ENCODE measurements around the gene CSGALNACT2. TPM values are rescaled to one million over a fixed set of nuclear protein-coding genes. Genes with fewer than 3 reads are reported as not detected.
"Not testable (repeated sequence)": the region's sequence is repeated elsewhere in the genome, so short reads cannot be mapped to it uniquely, and the experiment has no call there.

Gene CSGALNACT2
- total and polyA plus RNA-seq, 2 donors: 16.1 to 21.2 TPM

GRCh38 chr10:43181146-43181545 is 42.9 kb downstream of the CSGALNACT2 start:
- Histone ChIP-seq H3K27me3 (ENCODE audit: control insufficient read depth in 2 of 2, insufficient read depth in 1 of 2, low read length in 1 of 2) (no peaks in the 10 kb centered on the region), H3K27ac (ENCODE audit: low read depth in 1 of 2, low read length in 1 of 2) (no peak overlapping the region), H3K36me3 (ENCODE audit: control insufficient read depth in 2 of 2, insufficient read depth in 2 of 2, low read length in 1 of 2) (peaks cover 47 to 55% of the 10 kb centered on the region in 2 donors), H3K4me3 (ENCODE audit: low read length in 2 of 2) (no peak overlapping the region), H3K9me3 (ENCODE audit: control insufficient read depth in 2 of 2, insufficient read depth in 1 of 2, low read length in 1 of 2) (peaks cover 0 to 3% of the 10 kb centered on the region in 2 donors), H3K4me1 (ENCODE audit: control insufficient read depth in 2 of 2, insufficient read depth in 2 of 2, low read length in 2 of 2) (no peaks in the 10 kb centered on the region)
- DNase-seq (ENCODE audit: low read depth in 6 of 9, low spot score in 9 of 9): no peak
- 98% methylated on average over 1 of the region's 1 CpG for WGBS

GRCh38 chr10:43183764-43184163 is 45.5 kb downstream of the CSGALNACT2 start:
- H3K27ac ChIP-seq (ENCODE audit: low read depth in 1 of 2, low read length in 1 of 2); DNase-seq (ENCODE audit: low read depth in 6 of 9, low spot score in 9 of 9); H3K9me3 ChIP-seq (ENCODE audit: control insufficient read depth in 2 of 2, insufficient read depth in 1 of 2, low read length in 1 of 2); H3K27me3 ChIP-seq (ENCODE audit: control insufficient read depth in 2 of 2, insufficient read depth in 1 of 2, low read length in 1 of 2); H3K4me3 ChIP-seq (ENCODE audit: low read length in 2 of 2); H3K4me1 ChIP-seq (ENCODE audit: control insufficient read depth in 2 of 2, insufficient read depth in 2 of 2, low read length in 2 of 2): not testable (repeated sequence)
- 97% methylated on average over 3 of the region's 3 CpGs for WGBS
- H3K36me3 ChIP-seq (ENCODE audit: control insufficient read depth in 2 of 2, insufficient read depth in 2 of 2, low read length in 1 of 2): peaks cover 43 to 45% of the 10 kb centered on the region in 2 donors

DNA sequence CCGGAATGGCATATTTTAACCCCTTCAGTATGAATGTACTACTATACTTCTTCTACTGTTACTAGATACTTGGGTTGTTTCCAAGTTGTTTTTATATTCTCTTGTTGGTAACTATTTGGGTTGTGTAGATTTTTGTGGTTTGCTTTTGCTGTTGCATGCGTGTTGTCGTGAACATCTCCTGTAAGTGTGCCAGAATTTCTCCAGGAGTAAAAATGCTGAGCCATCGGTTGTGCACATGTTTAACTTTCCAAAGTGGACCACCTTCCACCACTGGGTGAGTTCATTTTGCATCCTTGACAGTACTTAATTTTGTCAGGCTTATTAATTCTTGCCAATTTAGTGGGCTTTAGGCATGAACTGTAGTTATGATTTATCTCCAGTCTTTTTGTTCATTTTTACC is 47.9 kb downstream of the CSGALNACT2 start:
- H3K27ac ChIP-seq (ENCODE audit: low read depth in 1 of 2, low read length in 1 of 2): no peak overlapping the region
- WGBS: 98% methylated on average over 4 of the region's 4 CpGs
- H3K27me3 ChIP-seq (ENCODE audit: control insufficient read depth in 2 of 2, insufficient read depth in 1 of 2, low read length in 1 of 2): no peaks in the 10 kb centered on the region
- DNase-seq (ENCODE audit: low read depth in 6 of 9, low spot score in 9 of 9): no peak
- H3K36me3 ChIP-seq (ENCODE audit: control insufficient read depth in 2 of 2, insufficient read depth in 2 of 2, low read length in 1 of 2): peaks cover 24 to 27% of the 10 kb centered on the region in 2 donors
- H3K4me3 ChIP-seq (ENCODE audit: low read length in 2 of 2): no peak overlapping the region
- no peaks in the 10 kb centered on the region for H3K9me3 ChIP-seq (ENCODE audit: control insufficient read depth in 2 of 2, insufficient read depth in 1 of 2, low read length in 1 of 2)
- no peaks in the 10 kb centered on the region for H3K4me1 ChIP-seq (ENCODE audit: control insufficient read depth in 2 of 2, insufficient read depth in 2 of 2, low read length in 2 of 2)

GRCh38 chr10:43187213-43187612 is 49.0 kb downstream of the CSGALNACT2 start:
- H3K36me3 ChIP-seq (ENCODE audit: control insufficient read depth in 2 of 2, insufficient read depth in 2 of 2, low read length in 1 of 2): peaks cover 15 to 19% of the 10 kb centered on the region in 2 donors
- H3K4me1 ChIP-seq (ENCODE audit: control insufficient read depth in 2 of 2, insufficient read depth in 2 of 2, low read length in 2 of 2): no peaks in the 10 kb centered on the region
- H3K4me3 ChIP-seq (ENCODE audit: low read length in 2 of 2): no peak overlapping the region
- DNase-seq (ENCODE audit: low read depth in 6 of 9, low spot score in 9 of 9): no peak
- H3K9me3 ChIP-seq (ENCODE audit: control insufficient read depth in 2 of 2, insufficient read depth in 1 of 2, low read length in 1 of 2): no peaks in the 10 kb centered on the region
- no peak overlapping the region for H3K27ac ChIP-seq (ENCODE audit: low read depth in 1 of 2, low read length in 1 of 2)
- no peaks in the 10 kb centered on the region for H3K27me3 ChIP-seq (ENCODE audit: control insufficient read depth in 2 of 2, insufficient read depth in 1 of 2, low read length in 1 of 2)
- WGBS: 98% methylated on average over 3 of the region's 3 CpGs

DNA sequence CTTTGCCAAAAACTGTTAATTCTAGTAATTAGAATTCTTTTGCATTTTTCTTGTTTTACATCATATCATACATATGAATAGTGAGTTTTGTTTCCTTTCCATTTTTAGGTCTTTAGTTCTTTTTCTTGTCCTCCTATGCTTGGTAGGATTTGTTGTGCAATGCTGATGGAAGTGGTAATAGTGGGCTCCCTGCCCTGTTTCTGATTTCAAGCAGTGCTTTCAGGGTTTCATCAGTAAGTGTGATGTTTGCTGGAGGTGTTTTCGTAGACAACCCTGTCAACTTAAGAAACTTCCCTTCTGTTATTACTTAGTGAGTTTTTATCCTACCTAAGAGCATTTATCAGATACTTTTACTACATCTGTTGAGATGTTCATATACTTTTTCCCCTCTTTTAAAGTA is 50.5 kb downstream of the CSGALNACT2 start:
- peaks cover 13 to 15% of the 10 kb centered on the region in 2 donors for H3K36me3 ChIP-seq (ENCODE audit: control insufficient read depth in 2 of 2, insufficient read depth in 2 of 2, low read length in 1 of 2)
- no peaks in the 10 kb centered on the region for H3K27me3 ChIP-seq (ENCODE audit: control insufficient read depth in 2 of 2, insufficient read depth in 1 of 2, low read length in 1 of 2)
- no peak overlapping the region for H3K4me3 ChIP-seq (ENCODE audit: low read length in 2 of 2)
- H3K27ac ChIP-seq (ENCODE audit: low read depth in 1 of 2, low read length in 1 of 2): no peak overlapping the region
- H3K4me1 ChIP-seq (ENCODE audit: control insufficient read depth in 2 of 2, insufficient read depth in 2 of 2, low read length in 2 of 2): no peaks in the 10 kb centered on the region
- 97% methylated on average over 1 of the region's 1 CpG for WGBS
- DNase-seq (ENCODE audit: low read depth in 6 of 9, low spot score in 9 of 9): no peak
- no peaks in the 10 kb centered on the region for H3K9me3 ChIP-seq (ENCODE audit: control insufficient read depth in 2 of 2, insufficient read depth in 1 of 2, low read length in 1 of 2)

- Histone ChIP-seq H3K4me1 (ENCODE audit: control insufficient read depth in 2 of 2, insufficient read depth in 2 of 2, low read length in 2 of 2) (no peaks in the 10 kb centered on the region), H3K9me3 (ENCODE audit: control insufficient read depth in 2 of 2, insufficient read depth in 1 of 2, low read length in 1 of 2) (no peaks in the 10 kb centered on the region), H3K27ac (ENCODE audit: low read depth in 1 of 2, low read length in 1 of 2) (no peak overlapping the region), H3K27me3 (ENCODE audit: control insufficient read depth in 2 of 2, insufficient read depth in 1 of 2, low read length in 1 of 2) (no peaks in the 10 kb centered on the region), H3K36me3 (ENCODE audit: control insufficient read depth in 2 of 2, insufficient read depth in 2 of 2, low read length in 1 of 2) (peaks cover 8 to 13% of the 10 kb centered on the region in 2 donors), H3K4me3 (ENCODE audit: low read length in 2 of 2) (no peak overlapping the region)
- no peak for DNase-seq (ENCODE audit: low read depth in 6 of 9, low spot score in 9 of 9)
Observed at GRCh38 chr10:43190289-43190688, 52.0 kb downstream of the CSGALNACT2 start.

DNA sequence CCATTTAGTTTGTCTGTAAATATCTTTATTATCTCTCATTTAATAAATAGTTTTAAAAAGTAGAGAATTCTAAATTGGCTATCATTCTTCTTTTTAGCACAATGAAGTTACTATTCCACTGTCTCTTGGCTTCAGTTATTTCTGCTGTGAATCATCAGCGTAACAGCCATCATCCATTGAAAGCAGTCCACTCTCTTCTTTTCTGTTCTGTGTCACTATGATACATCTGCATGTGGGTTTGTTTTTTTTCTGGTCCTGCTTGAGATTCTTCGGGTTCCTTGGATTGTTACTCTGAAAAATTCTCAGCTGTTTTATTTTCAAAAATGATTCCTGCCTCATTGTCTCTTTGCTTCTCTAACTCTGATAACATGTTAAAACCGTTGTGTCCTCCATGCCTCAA is 52.5 kb downstream of the CSGALNACT2 start:
- Histone ChIP-seq H3K4me1 (ENCODE audit: control insufficient read depth in 2 of 2, insufficient read depth in 2 of 2, low read length in 2 of 2) (no peaks in the 10 kb centered on the region), H3K9me3 (ENCODE audit: control insufficient read depth in 2 of 2, insufficient read depth in 1 of 2, low read length in 1 of 2) (no peaks in the 10 kb centered on the region), H3K27me3 (ENCODE audit: control insufficient read depth in 2 of 2, insufficient read depth in 1 of 2, low read length in 1 of 2) (no peaks in the 10 kb centered on the region), H3K36me3 (ENCODE audit: control insufficient read depth in 2 of 2, insufficient read depth in 2 of 2, low read length in 1 of 2) (peaks cover 6 to 13% of the 10 kb centered on the region in 2 donors), H3K4me3 (ENCODE audit: low read length in 2 of 2) (no peak overlapping the region), H3K27ac (ENCODE audit: low read depth in 1 of 2, low read length in 1 of 2) (no peak overlapping the region)
- 96% methylated on average over 3 of the region's 3 CpGs for WGBS
- DNase-seq (ENCODE audit: low read depth in 6 of 9, low spot score in 9 of 9): no peak

DNA sequence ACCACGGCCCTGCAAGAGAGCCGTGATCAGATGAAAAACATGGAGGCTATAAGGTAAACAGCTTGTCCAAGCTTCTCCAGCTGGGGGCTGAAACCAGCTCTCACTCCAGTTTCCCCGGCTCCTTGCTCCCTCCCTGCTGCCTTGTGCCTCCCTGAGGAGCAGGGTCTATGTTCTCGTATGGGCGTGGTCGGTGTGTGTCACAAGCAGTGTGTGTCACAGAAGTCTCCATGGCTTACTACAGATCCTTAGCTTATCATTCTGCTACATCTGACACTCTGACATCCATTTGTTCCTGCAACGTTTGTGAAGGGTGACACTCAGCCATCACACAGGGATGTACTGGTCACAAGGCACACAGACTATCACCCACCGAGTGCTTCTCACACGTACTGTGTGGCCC is 54.6 kb downstream of the CSGALNACT2 start:
- Histone ChIP-seq H3K9me3 (ENCODE audit: control insufficient read depth in 2 of 2, insufficient read depth in 1 of 2, low read length in 1 of 2) (no peaks in the 10 kb centered on the region), H3K27ac (ENCODE audit: low read depth in 1 of 2, low read length in 1 of 2) (no peak overlapping the region), H3K4me3 (ENCODE audit: low read length in 2 of 2) (no peak overlapping the region), H3K4me1 (ENCODE audit: control insufficient read depth in 2 of 2, insufficient read depth in 2 of 2, low read length in 2 of 2) (no peaks in the 10 kb centered on the region), H3K27me3 (ENCODE audit: control insufficient read depth in 2 of 2, insufficient read depth in 1 of 2, low read length in 1 of 2) (no peaks in the 10 kb centered on the region), H3K36me3 (ENCODE audit: control insufficient read depth in 2 of 2, insufficient read depth in 2 of 2, low read length in 1 of 2) (peaks cover 2 to 4% of the 10 kb centered on the region in 2 donors)
- no peak for DNase-seq (ENCODE audit: low read depth in 6 of 9, low spot score in 9 of 9)
- WGBS: 92% methylated on average over 9 of the region's 9 CpGs

DNA sequence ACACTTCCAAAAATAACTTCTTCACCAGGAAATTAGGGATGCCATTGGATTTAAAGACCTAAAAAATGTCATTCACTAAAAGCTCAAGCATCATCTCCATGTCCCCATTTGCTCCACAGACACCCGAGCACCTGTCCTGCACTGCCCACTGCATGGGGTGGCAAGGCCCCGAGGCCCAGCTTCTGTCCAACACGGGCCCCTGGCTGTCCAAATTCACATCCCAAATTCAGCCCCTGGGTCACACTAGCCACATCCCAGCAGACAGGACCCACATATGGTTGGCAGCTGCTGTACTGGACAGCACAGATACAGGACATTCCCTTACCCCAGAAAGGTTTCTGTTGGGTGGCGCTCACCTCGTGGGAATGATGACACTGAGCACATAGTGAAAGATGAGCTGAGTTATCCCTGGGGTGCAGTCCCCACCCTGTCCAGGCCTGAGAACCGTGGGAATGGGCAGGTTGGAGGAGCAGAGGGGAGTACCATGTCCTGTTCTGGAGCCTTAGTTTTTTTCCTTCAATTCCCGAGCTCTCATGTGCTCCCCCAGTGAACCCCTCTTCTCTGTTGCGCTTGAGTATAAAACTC is 55.3 kb downstream of the CSGALNACT2 start:
- Histone ChIP-seq H3K36me3 (ENCODE audit: control insufficient read depth in 2 of 2, insufficient read depth in 2 of 2, low read length in 1 of 2) (peaks cover 0 to 4% of the 10 kb centered on the region in 2 donors), H3K27me3 (ENCODE audit: control insufficient read depth in 2 of 2, insufficient read depth in 1 of 2, low read length in 1 of 2) (no peaks in the 10 kb centered on the region), H3K4me1 (ENCODE audit: control insufficient read depth in 2 of 2, insufficient read depth in 2 of 2, low read length in 2 of 2) (no peaks in the 10 kb centered on the region), H3K27ac (ENCODE audit: low read depth in 1 of 2, low read length in 1 of 2) (no peak overlapping the region), H3K9me3 (ENCODE audit: control insufficient read depth in 2 of 2, insufficient read depth in 1 of 2, low read length in 1 of 2) (no peaks in the 10 kb centered on the region), H3K4me3 (ENCODE audit: low read length in 2 of 2) (no peak overlapping the region)
- WGBS: 97% methylated on average over 8 of the region's 8 CpGs
- no peak for DNase-seq (ENCODE audit: low read depth in 6 of 9, low spot score in 9 of 9)
